ENCODE data around the gene CLEC20A.

Gene CLEC20A

GRCh38 chr1:178490136-178490535, 6.6 kb downstream of the CLEC20A start:
- no peak for DNase-seq (ENCODE audit: low read depth)
- no peak overlapping the region for H3K4me3 ChIP-seq (ENCODE audit: low read depth, low read length)
- TF ChIP-seq, protein P1, sequence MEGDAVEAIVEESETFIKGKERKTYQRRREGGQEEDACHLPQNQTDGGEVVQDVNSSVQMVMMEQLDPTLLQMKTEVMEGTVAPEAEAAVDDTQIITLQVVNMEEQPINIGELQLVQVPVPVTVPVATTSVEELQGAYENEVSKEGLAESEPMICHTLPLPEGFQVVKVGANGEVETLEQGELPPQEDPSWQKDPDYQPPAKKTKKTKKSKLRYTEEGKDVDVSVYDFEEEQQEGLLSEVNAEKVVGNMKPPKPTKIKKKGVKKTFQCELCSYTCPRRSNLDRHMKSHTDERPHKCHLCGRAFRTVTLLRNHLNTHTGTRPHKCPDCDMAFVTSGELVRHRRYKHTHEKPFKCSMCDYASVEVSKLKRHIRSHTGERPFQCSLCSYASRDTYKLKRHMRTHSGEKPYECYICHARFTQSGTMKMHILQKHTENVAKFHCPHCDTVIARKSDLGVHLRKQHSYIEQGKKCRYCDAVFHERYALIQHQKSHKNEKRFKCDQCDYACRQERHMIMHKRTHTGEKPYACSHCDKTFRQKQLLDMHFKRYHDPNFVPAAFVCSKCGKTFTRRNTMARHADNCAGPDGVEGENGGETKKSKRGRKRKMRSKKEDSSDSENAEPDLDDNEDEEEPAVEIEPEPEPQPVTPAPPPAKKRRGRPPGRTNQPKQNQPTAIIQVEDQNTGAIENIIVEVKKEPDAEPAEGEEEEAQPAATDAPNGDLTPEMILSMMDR (IDR thresholded peaks at IDR 0.05; ENCODE audit: control insufficient read depth, extremely low read depth, insufficient read depth): no peak

DNA sequence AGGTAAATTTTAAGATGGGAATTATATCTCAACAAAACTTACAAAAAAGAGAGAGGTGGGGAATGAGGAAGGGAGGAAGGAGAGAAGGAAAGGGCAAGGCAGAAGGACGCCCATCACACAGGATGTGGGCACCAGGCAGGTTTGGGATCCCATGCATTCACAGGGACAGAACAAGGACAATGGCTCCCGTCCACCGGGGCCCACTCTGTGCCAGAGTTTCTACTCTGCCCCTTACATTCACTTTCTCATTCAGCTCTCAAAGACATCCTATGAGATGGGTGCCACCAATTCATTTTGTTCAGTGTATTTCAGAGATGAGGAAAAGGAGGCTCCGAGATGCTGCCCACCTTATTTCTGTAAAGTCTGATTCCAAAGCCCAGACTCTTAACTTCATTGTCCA, 7.4 kb downstream of the CLEC20A start:
- H3K4me3 ChIP-seq (ENCODE audit: low read depth, low read length): no peak overlapping the region
- TF ChIP-seq, protein P1 (IDR thresholded peaks at IDR 0.05; ENCODE audit: control insufficient read depth, extremely low read depth, insufficient read depth): no peak
- DNase-seq (ENCODE audit: low read depth): no peak

GRCh38 chr1:178488393-178488792, 8.4 kb downstream of the CLEC20A start:
- no peak for DNase-seq (ENCODE audit: low read depth)
- H3K4me3 ChIP-seq (ENCODE audit: low read depth, low read length): no peak overlapping the region
- TF ChIP-seq, protein P1 (IDR thresholded peaks at IDR 0.05; ENCODE audit: control insufficient read depth, extremely low read depth, insufficient read depth): no peak

DNA sequence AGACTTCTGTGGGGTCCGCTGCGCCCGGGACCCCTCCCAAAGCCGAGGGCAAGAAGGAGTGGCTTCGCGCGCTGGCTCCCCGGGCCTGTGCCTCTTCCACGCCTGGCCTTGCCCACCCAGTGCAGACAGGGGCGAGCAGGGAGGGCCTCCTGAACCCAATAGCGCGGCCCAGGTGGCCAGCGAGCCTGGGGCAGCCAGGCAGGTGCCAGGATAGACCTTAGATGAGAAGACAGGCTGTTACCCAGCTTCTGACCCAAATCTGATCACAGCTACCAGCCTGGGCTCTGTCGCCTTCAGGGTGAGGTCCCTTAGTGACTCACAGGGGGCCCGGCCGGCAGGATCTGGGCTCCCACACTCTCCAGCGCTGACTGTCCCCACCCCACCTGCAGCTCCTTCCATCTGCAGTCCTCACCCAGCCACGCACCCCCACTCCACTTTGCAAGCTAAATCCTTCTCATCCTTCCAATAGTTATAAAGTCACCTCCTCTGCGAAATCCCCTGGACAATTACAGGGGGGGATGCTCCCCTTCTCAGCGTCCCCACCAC, 9.6 kb downstream of the CLEC20A start:
- TF ChIP-seq, protein P1 (IDR thresholded peaks at IDR 0.05; ENCODE audit: control insufficient read depth, extremely low read depth, insufficient read depth): no peak
- no peak overlapping the region for H3K4me3 ChIP-seq (ENCODE audit: low read depth, low read length)
- no peak for DNase-seq (ENCODE audit: low read depth)

GRCh38 chr1:178486100-178487069, 10.4 kb downstream of the CLEC20A start:
- TF ChIP-seq, protein P1 (IDR thresholded peaks at IDR 0.05; ENCODE audit: control insufficient read depth, extremely low read depth, insufficient read depth): no peak
- no peak overlapping the region for H3K4me3 ChIP-seq (ENCODE audit: low read depth, low read length)
- DNase-seq (ENCODE audit: low read depth): no peak

DNA sequence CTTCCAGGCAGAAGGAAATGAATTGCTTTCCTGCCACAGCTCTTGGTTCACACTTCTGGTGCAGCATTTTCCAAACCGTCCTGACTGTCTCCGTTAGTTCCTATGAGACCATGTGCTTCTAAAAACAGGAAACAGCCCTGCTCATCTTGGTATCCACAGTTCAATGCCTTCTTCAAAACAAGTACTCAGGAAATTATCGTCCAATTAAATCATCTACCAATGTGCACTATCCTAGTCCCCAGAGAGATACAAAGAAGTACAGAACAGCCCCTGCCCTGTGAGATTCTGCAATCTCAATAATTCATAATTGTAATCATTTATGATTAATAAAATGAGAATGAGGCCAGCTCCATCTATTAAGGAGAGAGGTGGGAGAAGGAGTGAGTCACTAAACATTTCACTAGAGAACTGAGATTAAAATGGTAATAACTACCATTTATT, 11.2 kb downstream of the CLEC20A start:
- TF ChIP-seq, protein P1 (IDR thresholded peaks at IDR 0.05; ENCODE audit: control insufficient read depth, extremely low read depth, insufficient read depth): no peak
- DNase-seq (ENCODE audit: low read depth): no peak
- no peak overlapping the region for H3K4me3 ChIP-seq (ENCODE audit: low read depth, low read length)

Measured in LNCaP clone FGC (cell line).